Measurements from ENCODE around the gene KRI1.
"Not testable (repeated sequence)": the region's sequence is repeated elsewhere in the genome, so short reads cannot be mapped to it uniquely, and the experiment has no call there.

KRI1 gene

DNA sequence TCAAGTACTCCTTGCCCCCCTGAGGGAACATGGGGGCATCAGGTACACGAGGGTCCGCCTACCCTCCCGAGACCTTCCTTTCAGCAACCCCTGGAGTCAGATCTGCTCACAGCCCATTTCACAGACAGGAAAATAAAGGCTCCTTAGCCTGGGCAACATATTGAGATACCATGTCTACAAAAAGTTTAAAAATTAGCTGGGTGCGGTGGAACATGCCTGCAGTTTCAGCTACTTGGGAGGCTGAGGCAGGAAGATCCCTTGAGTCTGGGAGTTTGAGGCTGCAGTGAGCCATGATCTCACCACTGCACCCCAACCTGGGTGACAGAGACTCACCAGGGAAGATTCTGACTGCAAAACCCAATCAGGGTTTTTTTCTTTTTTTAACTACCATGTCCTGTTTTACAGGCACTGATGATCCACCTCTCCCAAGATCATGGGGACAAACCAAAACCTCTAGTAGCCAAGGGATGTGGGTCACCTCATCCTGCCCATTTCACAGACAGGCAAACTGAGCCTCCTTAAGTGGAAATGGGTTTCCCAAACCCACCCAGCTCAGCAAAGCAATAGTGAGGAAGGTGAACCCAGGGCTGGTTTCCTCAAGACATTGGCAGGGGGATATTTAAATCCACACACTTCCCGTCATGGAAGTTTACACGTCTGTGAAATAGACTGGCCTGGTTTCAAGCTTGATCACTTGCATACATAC is 9.4 kb upstream of the KRI1 start:
- FAIRE-seq = no peak

DNA sequence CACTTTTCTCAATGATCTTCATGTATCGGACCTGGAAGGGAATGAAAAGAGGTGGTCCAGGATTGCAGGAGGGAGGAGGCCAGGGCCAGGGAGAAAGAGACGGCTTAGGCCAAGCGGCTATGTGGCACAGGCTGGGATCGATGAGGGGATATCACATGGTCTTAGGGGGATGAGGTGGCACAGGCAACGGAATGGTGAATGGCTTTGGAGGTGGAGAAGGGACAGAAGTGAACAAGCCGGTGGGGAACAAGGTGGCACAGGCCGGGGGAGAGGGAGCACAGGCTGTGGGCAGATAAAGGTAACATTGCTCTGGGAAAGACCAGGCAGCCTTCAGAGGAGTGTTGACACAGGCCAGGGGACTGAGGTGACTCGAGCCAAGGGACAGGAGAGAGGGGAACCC is 8.7 kb upstream of the KRI1 start:
- FAIRE-seq = no peak

DNA sequence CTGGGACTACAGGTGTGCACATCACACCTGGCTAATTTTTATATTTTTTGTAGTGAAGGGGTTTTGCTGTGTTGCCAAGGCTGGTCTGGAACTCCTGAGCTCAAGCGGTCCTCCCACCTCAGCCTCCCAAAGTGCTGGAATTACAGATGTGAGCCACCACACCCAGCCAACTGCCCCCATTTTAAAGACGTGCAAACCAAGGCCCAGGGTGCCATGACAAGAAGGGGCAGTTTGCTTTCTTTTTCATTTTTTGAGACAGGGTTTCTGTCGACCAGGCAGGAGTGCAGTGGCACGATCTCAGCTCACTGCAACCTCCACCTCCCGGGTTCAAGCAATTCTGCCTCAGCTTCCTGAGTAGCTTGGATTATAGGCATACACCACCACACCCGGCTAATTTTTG is 8.0 kb upstream of the KRI1 start:
- FAIRE-seq = not testable (repeated sequence)

DNA sequence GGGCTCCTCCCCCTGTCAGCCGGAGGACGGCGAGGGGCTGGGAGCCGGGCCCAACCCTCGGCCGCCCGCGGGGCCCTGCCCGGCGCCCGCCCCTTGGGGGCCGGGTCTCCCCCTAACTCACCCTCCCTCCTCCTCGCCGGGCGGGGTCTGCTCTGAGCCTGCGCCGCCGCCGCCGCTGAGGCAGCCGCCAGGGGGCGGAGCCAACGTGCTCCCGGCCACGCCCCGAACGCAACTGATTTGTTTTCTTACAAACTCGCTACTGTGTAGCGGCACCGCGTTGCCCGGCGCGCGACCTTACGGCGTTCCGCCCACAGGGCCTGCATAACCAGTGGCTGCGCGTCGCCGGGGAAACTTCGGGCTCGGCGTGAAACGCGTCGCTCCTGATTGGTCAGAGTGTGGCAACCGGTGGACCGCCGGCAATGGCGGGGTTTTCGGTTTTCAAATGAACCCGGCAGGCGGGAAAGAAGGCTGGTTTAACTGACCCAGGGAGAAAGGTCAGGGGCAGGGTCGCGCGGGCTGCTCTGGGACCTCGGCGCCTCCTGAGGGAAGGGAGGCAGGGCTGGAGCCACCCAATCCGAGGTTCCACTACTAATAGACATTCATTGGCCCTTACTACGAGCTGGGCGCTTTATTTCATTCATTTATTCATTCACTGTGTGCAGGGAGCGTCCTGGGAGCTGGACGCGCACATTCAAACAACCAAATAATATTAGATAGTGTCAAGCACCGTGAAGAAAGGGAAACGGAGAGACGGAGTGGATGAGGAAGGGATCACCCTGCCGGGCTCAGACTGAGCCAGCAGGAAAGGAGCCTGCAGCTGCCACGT is 3.2 kb upstream of the KRI1 start, which contains the start of gene CDKN2D:
Gene CDKN2D (minus strand): TSS at position 154 of the 826 bp plus-strand sequence. CDS start 326 bp downstream, outside the sequence.
- peak; percentile 92 for FAIRE-seq

DNA sequence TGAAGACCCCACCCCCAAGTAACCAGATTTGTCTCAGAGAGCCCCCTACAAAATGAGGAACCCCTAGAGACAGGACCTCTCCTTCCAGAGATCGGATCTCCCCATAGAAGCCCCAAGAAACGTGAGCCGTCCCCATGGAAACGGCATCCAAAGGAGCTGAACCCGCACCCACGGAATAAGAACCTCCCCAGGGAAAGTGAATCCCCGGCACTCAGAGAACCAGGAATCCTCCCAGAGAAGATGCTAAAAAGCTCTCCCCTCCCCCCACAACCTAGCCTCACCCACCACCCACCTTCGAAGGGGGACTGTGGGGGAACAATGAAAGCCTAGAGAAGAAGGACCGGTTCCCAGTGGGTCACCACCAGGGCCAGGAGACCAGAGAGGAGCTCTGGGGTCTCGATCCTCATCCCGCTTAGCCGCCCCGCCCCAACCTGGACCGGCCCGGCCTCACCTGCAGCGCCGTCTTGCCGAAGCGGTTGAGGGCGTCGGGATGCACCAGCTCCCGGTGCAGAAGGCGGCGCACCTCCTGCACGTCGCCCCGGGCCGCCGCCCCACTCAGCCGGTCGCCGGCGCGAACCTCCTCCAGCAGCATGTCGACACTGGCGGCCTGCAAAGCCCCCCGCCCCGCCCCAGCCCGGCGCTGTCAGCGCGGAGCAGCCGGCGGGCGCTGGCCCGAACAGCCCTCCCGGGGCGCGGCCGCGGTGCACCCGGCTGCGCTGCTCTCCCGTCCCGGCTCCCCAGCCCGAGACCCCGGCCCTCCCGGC is 2.4 kb upstream of the KRI1 start:
- FAIRE-seq = no peak

DNA sequence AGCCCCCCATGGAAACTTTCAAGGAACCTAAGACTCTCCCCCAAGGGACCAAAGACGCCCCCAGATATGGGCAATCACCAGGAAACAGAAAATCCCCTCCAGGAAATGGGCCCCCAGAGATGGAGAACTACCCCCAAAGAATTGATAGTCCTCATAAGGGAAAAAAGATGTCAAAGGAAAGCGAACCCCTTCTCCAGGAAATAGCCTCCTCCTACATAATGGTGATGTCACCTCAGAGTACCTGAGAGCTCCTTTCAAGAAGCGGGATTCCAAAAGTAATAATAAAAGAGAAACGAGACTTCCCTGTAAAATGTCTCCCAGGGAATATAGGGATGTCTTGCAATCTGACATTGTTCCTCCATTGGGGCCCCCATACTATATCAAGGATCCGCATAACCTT is 1.8 kb upstream of the KRI1 start:
- FAIRE-seq = no peak

DNA sequence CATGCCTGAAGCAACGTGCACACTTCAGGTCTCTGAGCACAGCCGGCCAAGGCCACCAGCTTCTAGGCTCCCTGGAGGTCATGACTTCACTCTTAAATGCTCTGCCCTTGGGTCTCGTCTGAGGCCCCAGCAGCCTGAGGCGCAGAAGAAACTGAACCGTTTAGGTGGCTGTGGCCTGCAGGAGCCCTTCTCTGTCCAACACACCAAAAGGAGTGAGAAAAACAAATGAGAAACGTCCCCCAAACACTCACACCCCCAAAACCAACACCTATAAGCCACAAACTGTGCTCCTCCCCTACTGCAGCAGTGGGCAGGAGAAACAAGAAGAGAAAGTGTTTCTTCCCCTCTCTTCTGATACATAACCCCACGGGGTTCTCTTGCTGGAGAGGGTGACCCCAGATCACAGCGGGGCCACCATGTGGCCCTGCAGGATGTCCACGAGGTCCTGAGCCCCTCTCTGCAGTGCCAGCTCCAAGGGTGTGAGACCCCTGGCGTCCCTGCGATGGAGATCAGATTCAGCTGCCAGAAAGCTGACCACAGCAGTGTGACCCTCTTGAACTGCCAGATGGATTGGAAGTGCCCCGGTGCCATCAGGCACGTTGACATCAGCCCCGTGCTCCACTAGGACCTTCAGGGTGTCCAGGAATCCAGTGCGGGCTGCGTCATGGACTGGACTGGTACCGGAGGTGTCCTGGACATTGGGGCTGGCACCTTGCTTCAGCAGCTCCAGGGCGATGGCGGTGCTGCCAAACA is 1.0 kb upstream of the KRI1 start:
- FAIRE-seq = no peak

DNA sequence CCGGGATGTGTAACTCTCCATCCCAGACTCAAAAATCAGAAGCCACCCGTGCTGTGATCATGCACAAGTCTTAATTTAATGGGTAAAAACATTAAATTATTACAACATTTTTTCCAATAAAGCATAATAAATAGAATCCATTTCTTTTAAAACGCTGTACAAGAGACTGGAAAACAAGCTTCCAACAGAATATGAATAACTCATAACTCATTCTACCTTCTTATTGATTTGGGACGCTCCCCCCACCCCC is 523 bp upstream of the KRI1 start:
- FAIRE-seq = no peak

DNA sequence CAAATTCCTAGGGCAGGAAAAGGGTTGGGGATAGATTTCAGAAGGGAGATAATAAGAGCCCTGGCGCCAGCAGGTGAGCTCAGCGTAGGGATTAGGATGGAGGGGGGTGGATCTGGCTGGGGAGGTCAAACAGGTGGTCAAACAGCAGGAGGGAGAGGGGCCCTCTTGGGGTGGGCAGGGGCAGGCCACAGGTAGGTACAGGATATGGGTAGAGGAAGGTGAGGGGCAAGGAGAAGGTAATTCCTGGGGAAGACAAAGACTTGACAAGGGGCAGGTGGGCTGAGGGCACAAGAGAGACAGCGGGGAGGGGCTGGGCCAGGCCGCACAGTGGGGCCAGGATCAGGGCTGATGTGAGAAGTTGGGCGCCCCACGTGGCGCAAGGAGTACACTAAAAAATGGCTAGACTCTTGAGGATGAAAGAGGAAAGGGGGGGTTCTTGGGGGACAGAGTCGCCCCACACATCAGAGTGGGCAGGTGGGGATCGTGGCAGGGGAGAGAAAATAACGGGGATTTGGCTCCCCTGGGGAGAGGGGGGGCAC is 713 bp downstream of the KRI1 start:
- no peak for FAIRE-seq

DNA sequence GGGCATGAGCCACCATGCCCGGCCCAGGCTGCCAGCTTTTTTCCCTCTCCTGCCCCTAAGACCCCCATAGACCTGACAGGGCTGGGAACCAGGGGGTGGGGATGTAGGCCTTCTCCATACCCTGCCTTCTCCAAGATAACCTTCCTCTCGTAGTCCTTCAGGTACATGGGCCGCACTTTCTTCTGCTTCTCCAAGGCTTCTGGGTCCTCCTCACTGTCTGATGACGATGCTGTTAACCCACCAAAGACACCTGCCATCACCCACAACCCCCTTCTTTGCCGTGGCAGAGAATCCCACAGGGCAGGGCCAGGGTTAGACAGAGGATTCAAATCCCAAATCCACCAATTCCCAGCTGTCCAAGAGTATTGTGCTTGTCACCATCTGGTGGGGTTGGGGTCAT is 3.2 kb downstream of the KRI1 start:
- FAIRE-seq = no peak

DNA sequence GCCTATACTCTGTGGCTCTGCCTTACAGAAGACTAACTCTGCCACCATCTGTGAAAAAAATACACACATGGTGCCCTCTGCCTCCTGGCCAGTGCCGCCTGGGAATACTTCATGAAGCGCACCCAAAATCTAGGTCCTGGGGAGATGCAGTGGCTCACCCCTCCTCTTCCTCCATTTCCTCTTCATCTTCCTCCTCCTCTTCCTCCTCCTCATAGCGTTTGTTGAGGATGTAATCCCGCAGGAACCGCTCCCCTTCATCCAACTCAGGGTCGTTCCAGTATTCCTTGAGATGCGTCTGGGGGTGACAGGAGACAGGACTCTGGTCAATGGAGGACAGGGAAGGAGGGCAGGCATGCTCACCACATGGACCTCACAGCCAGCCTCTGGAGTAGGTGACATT is 5.7 kb downstream of the KRI1 start:
- FAIRE-seq = no peak

DNA sequence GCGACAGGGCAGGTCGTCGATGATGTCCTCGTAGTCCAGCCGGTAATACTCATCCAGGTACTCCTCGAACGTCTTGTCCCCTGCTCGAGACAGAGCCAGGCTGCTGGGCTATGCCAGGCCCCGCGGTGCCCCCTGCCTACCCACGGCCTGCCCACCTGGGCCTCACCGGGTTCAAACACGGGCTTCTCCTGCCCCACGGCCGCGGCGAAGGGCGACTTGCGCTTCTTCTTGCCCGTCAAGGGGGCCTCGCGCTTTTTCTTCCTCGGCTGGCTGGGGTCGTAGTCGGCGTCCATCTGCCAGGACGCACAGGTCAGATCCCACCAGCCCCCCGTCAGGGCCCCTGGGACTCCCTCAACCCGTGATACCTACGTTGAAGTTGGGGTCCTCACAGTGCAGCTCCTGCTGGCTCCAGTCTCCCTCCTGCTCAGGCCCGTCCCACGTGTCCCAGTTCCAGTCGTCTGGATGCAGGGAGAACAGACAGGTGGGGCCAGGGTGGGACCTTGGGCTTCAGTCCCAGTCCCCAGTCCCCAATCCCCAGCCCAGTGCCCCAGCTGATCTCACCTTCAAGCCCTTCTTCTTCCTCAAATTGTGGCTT is 8.1 kb downstream of the KRI1 start:
- no peak for FAIRE-seq

DNA sequence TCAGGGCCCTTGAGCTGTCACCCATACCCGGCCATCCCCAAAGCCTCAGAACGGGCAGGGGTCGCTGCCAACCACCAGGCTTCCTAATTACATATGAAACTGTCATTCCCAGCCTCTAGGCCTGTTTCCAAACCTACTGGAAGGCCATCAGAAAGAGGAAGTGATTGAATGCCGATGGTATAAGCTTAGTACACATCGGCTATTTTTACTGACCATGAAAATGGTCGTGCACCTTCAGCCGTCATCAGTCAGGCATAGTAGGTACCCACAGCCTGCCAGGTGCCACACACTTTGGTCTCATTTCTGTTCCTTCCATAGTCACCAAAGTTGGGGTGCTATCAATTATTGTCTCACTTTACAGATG is 10.2 kb downstream of the KRI1 start:
- no peak for FAIRE-seq

DNA sequence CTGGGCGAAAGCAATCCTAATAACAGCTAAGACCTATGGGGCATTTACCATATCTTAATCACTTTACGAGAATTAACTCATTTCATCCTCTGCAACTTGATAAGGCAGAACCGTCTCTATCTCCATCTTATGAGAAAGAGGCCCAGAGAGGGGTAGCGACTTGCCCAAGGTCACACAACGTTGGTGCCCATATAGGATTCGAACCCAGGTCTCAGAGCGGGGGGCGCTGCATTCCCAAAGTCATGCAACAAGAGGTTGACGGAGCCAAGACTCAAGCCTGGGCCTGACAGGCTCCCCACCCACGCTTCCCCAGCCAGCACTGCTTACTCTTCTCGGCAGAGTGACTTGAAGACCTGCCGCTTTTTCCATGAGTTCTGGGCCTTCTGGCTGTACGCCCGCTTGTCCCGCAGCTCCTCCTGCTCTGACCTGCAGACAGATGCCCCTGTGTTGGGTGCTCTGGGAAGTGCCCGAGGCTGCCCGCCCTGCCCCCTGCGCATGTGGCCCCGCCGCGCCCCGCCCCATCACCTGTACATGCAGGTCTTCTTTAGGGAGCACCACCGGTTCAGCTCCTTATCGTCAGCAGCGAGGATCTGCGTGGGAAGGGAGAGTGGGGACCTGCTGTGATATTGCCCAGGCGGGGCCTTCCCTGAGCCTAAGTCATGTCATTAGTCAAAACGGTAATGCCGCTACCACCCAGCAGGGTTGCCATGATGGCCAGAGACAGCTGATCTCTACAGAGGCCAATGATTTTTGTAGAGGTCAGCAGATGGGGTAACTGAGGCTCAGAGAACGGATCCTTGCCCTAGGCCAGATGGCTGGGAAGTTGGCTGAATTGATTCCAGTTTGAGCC is 10.8 kb downstream of the KRI1 start:
- FAIRE-seq = no peak

DNA sequence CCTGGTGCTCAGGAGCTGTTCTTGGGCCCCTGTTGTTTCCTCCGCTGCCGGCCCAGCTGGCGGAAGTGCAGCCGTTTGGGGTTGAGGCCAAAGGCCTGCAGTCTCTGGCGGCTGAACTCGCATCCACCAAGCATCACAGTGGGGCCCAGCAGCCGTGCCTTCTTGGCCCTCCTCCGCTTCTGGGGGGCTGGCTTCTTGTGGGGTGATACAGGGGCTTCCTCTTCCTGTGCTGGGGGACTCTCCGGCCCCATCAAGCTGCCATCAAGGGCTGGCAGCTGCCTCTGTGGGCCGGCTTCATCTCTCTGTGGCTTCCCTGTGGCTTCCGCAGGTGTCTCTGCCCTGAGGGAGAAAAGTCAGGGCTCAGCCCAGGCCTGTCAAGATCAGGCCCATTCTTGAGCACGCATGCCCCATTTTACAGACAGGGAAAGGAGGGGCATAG is 11.8 kb downstream of the KRI1 start:
- FAIRE-seq = no peak

DNA sequence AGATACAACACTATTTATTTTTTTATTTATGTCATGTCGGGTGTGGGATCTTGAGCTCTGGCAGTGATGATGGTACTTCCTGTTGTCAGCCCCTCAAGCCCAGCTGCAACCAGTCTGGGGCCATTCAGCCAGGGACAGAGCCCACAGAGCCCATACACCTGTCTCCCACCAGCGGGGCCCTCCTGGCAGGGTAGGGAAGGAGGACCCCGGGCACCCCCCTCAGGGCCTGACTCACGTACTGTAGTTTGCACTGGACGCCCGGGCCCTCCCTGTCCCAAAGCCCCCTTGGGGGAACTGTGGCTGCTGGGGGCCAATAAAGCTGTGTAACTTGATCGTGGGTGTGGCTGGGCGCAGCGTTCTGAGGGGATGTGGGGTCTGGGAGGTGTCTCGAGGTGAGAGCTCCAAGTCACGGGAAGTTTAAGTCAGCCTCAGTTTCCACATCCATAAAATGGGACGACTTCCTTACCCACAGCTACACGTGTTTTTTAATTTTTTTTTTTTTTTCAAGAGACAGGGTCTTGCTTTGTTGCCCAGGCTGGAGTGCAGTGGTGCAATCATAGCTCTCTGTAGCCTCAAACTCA is 12.6 kb downstream of the KRI1 start:
- no peak for FAIRE-seq

DNA sequence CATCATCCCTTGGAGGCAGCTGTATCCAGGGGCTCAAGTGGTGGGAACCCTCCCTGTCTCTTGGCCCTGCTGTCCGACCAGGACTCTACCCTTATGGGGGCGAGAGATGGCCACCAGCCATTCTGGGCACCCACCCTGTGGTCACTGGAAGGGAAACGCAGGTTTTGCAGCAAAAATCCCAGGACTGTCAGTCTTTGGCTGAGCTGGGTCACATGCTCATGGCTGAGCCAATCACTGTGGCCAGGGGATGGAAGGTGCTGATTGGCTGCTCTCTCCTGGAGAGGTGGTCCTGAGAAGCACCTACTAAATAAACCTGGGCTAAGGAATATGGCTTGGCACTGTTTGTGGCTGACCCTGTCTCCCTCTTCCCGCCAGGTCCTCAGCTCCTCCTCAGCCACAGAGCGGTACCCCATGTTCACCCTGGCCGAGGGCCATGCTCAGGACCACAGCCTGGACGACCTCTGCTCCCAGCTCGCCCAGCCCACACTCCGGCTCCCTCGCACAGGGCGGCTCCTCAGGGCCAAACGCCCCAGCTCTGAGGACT is 13.2 kb downstream of the KRI1 start:
- no peak for FAIRE-seq

DNA sequence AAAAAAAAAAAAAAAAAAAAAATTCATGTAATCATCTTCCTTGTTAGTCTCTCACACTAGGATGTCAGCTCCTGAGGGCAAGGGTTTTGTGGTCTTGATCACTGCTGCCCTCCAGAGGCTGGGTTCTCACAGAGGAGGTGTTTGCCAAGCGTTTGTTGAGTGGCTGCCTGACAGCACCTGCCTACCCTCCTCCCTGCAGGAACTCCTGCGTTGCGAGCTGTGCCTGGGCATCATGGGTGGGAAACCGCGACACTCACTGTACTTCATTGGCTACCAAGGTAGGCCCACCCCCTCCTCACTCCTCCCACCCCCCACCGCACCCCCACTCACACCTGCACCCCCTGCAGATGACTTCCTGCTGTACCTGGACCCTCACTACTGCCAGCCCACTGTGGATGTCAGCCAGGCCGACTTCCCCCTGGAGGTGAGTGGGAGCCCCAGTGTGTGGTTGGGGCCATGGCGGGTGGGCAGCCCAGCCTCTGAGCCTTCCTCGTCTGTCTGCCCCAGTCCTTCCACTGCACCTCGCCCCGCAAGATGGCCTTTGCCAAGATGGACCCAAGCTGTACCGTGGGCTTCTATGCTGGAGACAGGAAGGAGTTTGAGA is 14.0 kb downstream of the KRI1 start:
- FAIRE-seq = no peak

DNA sequence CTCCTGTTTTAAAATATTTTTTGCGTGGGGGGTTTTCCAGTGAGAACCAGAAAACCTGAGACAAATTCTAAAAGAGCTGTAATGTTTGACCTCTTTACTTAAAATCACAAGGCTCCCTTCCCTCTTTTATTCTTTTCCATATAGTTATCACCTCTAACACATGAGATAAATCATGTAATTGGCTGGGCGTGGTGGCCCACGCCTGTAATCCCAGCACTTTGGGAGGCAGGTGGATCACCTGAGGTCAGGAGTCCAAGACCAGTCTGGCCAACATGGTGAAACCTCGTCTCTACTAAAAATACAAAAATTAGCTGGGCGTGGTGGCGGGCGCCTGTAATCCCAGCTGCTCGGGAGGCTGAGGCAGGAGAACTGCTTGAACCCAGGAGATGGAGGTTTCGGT is 14.8 kb downstream of the KRI1 start:
- not testable (repeated sequence) for FAIRE-seq

DNA sequence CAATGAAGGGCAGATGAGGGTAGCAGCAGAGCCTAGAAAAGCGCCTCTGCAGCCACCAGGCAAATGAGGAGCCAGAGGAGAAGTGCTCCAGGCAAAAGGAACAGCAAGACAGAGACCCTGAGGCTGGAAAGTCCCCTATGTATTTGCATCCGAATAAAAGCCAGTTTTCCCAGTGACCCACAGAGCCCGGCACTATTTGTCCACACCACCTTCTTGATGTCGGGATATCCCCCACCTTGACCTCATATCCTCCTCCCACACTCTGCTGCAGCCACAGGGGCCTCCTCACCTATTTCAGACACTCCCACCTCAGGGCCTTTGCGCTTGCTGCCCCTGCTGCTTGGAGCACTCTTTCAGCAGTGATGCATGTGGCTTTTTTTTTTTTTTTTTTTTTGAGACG is 15.5 kb downstream of the KRI1 start:
- FAIRE-seq = no peak

Data from endometrium (tissue), 2 donors.